Activated naive CD4-positive, alpha-beta T cell treated with anti-CD3 and anti-CD28 coated beads, Interleukin-2, amount 10 ng/mL, durations not matched to agents 7 days and 5 days (primary cell): ENCODE results near the gene CATSPERZ.

ENCODE experiments used
- CTCF ChIA-PET: fragments of 350-600 bp; sonication (Branson Sonifier 250); formaldehyde crosslinking; loops from one replicate; lab custom pipeline; 2021; ENCODE audit warnings: antibody characterized with exemption; lab: Charles Lee
- DNase-seq: peaks from one replicate; pipeline ENCODE4 v3.0.0-alpha.2; 2020
- H3K27ac Mint-ChIP-seq: one replicate; pipeline ENCODE4 v1.8.0; 2021; ENCODE audit warnings: mild to moderate bottlenecking, moderate library complexity, mixed read lengths
- H3K27me3 Mint-ChIP-seq: one replicate; pipeline ENCODE4 v1.8.0; 2021; ENCODE audit warnings: mild to moderate bottlenecking, mixed read lengths
- H3K36me3 Mint-ChIP-seq: one replicate; pipeline ENCODE4 v1.8.0; 2021; ENCODE audit warnings: mixed read lengths
- H3K4me1 Mint-ChIP-seq: one replicate; pipeline ENCODE4 v1.8.0; 2021; ENCODE audit warnings: mixed read lengths
- H3K4me3 Mint-ChIP-seq: one replicate; pipeline ENCODE4 v1.8.0; 2021; ENCODE audit warnings: mild to moderate bottlenecking, moderate library complexity, mixed read lengths
- H3K9me3 Mint-ChIP-seq: one replicate; pipeline ENCODE4 v1.8.0; 2021; ENCODE audit warnings: mixed read lengths

CATSPERZ gene

DNA sequence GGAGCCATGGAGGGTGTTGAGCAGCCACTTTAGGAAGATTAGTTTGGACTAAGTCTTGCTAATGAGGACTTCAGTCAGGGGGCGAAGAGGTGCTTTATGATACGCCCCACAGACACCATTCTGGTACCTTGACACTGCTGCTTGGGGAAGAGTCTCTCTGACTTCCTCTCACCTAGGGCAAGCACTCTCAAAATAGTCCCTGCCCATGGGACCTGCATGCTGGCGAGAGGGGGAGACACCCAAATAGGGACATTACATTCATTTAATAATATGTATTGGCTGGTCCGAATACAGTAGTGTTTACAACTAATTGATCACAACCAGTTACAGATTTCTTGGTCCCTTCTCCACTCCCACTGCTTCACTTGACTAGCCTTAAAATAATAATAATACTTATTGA lies 4.4 kb upstream of the CATSPERZ start:
- Mint-ChIP-seq H3K27me3 (peaks cover 98% of the 10 kb centered on the region), H3K36me3 (peaks cover 1% of the 10 kb centered on the region), H3K9me3 (no peaks in the 10 kb centered on the region), H3K27ac (no peak overlapping the region), H3K4me1 (peaks cover 18% of the 10 kb centered on the region), H3K4me3 (no peak overlapping the region)
- CTCF ChIA-PET: no interaction called here
- DNase-seq: no peak

DNA sequence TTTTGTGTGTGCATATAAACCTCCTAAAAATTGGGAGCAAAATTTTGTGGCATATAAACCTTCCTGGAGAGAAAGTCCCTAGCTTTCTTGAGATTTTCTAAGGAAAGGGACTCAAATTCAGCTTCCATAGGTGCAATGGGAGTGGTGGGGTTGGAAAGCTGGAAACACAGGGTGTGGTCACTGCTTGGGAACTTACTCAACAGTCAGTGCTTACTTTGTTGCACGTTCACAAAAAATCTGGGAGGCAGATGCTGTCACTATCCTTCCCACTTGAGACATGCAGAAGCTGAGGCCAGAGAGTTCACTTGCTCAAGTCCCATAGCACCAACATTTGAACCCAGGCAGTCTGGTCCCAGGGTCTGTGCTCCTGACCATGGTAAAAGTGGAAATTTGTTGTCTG lies 3.9 kb upstream of the CATSPERZ start:
- peaks cover 19% of the 10 kb centered on the region for H3K4me1 Mint-ChIP-seq
- H3K27ac Mint-ChIP-seq: no peak overlapping the region
- no peaks in the 10 kb centered on the region for H3K36me3 Mint-ChIP-seq
- peaks cover 98% of the 10 kb centered on the region for H3K27me3 Mint-ChIP-seq
- no peak for DNase-seq
- H3K4me3 Mint-ChIP-seq: no peak overlapping the region
- no peaks in the 10 kb centered on the region for H3K9me3 Mint-ChIP-seq
- CTCF ChIA-PET: no interaction called here

- no peak overlapping the region for H3K27ac Mint-ChIP-seq
- H3K9me3 Mint-ChIP-seq: no peaks in the 10 kb centered on the region
- CTCF ChIA-PET: no interaction called here
- no peak overlapping the region for H3K4me3 Mint-ChIP-seq
- H3K4me1 Mint-ChIP-seq: peaks cover 23% of the 10 kb centered on the region
- no peak for DNase-seq
- peaks cover 100% of the 10 kb centered on the region for H3K27me3 Mint-ChIP-seq
- H3K36me3 Mint-ChIP-seq: no peaks in the 10 kb centered on the region
Observed at GRCh38 chr11:64296830-64297698, 3.1 kb upstream of the CATSPERZ start.

GRCh38 chr11:64297699-64298358 lies 2.3 kb upstream of the CATSPERZ start:
- CTCF ChIA-PET: no interaction called here
- Mint-ChIP-seq H3K36me3 (no peaks in the 10 kb centered on the region), H3K27me3 (peaks cover 92% of the 10 kb centered on the region), H3K4me1 (peaks cover 20% of the 10 kb centered on the region), H3K27ac (no peak overlapping the region), H3K4me3 (no peak overlapping the region), H3K9me3 (no peaks in the 10 kb centered on the region)
- DNase-seq: peak; percentile 36

DNA sequence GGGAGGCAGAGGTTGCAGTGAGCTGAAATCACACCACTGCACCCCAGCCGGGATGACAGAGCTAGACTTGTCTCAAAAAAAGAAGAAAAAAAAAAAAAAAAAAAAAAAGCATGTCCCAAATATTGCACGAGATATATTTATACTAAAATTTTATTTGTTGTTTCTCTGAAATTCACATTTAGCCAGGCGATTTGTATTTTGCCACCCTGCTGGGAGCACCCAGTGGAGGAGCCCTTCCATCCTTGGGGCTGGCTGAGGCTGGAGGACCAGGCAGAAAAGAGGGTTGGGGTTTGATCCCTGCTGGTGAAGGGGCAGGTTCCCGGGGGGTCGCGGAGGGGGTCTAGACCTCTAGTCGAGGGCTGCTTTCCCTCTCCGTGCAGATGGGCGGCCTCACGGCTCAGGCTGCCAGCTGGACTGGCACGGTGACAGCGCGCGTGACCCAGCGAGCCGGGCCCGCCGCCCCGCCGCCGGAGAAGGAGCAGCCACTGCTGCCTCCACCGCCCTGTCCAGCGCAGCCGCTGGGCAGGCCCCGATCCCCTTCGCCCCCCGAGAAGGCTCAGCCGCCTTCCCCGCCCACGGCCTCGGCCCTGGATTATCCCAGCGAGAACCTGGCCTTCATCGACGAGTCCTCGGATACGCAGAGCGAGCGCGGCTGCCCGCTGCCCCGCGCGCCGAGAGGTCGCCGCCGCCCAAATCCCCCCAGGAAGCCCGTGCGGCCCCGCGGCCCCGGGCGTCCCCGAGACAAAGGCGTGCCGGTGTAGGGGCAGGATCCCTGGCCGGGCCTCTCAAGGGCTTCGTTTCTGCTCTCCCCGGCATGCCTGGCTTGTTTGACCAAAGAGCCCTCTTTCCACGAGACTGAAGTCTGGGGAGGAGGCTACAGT lies 952 bp upstream of the CATSPERZ start:
- peaks cover 81% of the 10 kb centered on the region for H3K27me3 Mint-ChIP-seq
- H3K4me1 Mint-ChIP-seq: peaks cover 30% of the 10 kb centered on the region
- H3K27ac Mint-ChIP-seq: no peak overlapping the region
- H3K9me3 Mint-ChIP-seq: no peaks in the 10 kb centered on the region
- DNase-seq: no peak
- H3K4me3 Mint-ChIP-seq: peak overlapping the region; percentile 48
- CTCF ChIA-PET: no interaction called here
- H3K36me3 Mint-ChIP-seq: no peaks in the 10 kb centered on the region

DNA sequence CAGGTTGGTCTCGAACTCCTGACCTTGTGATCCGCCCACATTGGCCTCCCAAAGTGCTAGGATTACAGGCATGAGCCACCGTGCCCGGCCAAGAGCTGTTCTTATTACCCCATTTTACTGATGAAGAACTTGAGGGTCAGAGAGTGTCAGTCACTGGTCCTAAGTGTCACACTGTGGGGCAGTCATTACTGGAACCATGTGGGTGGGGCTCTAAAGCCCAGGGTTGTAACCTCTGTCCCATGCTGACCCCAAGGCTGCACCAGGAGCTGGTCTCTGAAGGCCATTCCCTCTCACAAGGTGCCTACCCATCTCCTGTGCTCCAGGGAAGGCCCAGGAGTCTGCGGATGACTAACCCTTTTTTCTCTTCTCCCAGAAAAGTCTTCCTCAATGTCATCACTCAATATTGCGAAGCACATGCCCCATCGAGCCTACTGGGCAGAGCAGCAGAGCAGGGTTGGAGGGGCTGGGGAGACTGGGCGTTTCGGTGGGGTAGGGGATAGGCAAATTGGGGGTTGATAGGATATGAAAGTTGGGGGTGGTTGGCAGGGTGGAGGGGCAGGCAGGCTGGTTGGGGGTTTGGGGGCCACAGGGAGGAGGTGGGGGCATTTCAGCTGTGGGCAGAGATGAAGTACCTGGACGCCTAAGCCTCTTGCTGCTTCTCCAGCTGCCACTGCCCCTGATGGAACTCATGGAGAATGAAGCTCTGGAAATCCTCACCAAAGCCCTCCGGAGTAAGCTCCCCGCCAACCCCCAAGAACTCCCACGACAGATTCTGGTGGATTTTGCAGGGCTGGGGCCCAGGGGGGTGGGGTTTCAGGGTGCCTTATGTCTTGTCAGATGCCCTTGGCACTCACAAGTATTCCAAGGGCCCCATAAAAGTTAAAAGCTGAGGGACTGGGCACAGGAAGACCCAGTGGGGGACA lies 3.2 kb downstream of the CATSPERZ start:
- H3K4me3 Mint-ChIP-seq: peak overlapping the region; percentile 78
- no peak for DNase-seq
- peak overlapping the region; percentile 98 for H3K27ac Mint-ChIP-seq
- CTCF ChIA-PET: interaction anchor here (0.9 to 6.2 kb wide), 18 partner anchors 10 to 303 kb away, joined by 3 to 131 read pairs (median 15); partner anchors contain the start of genes CCDC88B, FERMT3, KCNK4 and PRDX5
- peaks cover 48% of the 10 kb centered on the region for H3K4me1 Mint-ChIP-seq
- H3K36me3 Mint-ChIP-seq: peaks cover 10% of the 10 kb centered on the region
- no peaks in the 10 kb centered on the region for H3K9me3 Mint-ChIP-seq
- H3K27me3 Mint-ChIP-seq: peaks cover 41% of the 10 kb centered on the region

- CTCF ChIA-PET: interaction anchor here (0.8 to 6.2 kb wide), 21 partner anchors 11 to 303 kb away, joined by 3 to 131 read pairs (median 6); partner anchors contain the start of genes CCDC88B, DNAJC4, FERMT3 and KCNK4
- Mint-ChIP-seq H3K36me3 (peaks cover 10% of the 10 kb centered on the region), H3K4me3 (peak overlapping the region; percentile 78)
Observed at GRCh38 chr11:64304032-64304315, 3.8 kb downstream of the CATSPERZ start.

DNA sequence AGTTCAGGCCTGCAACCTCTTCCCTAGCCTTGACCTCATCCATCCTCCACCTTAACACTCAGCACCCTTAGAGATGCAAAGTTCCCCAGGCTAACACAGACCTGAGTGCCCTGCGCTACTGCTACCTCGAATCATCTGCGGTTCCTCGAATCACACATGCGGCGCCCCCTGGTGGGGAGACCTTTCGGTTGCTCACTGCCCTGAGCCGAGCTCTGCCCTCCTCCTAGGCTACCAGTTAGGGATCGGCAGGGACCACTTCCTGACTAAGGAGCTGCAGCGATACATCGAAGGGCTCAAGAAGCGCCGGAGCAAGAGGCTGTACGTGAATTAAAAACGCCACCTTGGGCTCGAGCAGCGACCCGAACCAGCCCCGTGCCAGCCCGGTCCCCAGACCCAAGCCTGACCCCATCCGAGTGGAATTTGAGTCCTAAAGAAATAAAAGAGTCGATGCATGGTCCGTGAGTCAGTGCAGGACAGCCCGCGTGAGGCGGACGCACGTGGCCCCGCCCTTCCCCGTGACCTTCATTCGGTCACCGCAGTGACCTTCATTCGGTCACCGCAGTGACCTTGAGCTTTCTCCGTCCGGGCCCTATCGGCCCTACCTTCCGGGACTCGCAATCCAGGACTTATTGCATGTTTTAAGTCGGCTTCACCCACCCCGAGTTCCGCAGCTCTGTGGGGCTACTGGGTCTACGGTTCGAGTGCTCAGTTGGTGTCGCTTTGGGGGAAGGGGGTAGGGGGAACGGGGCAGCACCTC lies 4.3 kb downstream of the CATSPERZ start:
- Mint-ChIP-seq H3K36me3 (peaks cover 10% of the 10 kb centered on the region), H3K4me3 (peak overlapping the region; percentile 78), H3K27ac (peak overlapping the region; percentile 98), H3K27me3 (peaks cover 30% of the 10 kb centered on the region), H3K4me1 (peaks cover 50% of the 10 kb centered on the region), H3K9me3 (no peaks in the 10 kb centered on the region)
- CTCF ChIA-PET: interaction anchor here (0.8 to 6.2 kb wide), 25 partner anchors 12 to 467 kb away, joined by 3 to 131 read pairs (median 4); partner anchors contain the start of genes CCDC88B, DNAJC4, FERMT3 and FKBP2
- DNase-seq: peak; percentile 97

More at GRCh38 chr11:64304032-64304315, 3.8 kb downstream of the CATSPERZ start:
- Mint-ChIP-seq H3K4me1 (peaks cover 48% of the 10 kb centered on the region), H3K27me3 (peaks cover 35% of the 10 kb centered on the region), H3K27ac (peak overlapping the region; percentile 98), H3K9me3 (no peaks in the 10 kb centered on the region)
- no peak for DNase-seq

GRCh38 chr11:64305075-64305690 lies 5.0 kb downstream of the CATSPERZ start, which contains the start of gene ESRRA:
TSS of gene ESRRA (plus strand) at chr11:64305524. CDS start at chr11:64307180, 1,656 bp downstream.
- Mint-ChIP-seq H3K4me3 (peak within 1 kb of the TSS; percentile 89), H3K4me1 (peaks cover 46% of the 10 kb centered on the region), H3K9me3 (no peaks in the 10 kb centered on the region), H3K36me3 (peaks cover 10% of the 10 kb centered on the region), H3K27me3 (peaks cover 23% of the 10 kb centered on the region), H3K27ac (peak within 1 kb of the TSS; percentile 98)
- peak; percentile 100 for DNase-seq
- CTCF ChIA-PET: interaction anchor here (0.9 to 6.2 kb wide), 19 partner anchors 12 to 468 kb away, joined by 3 to 131 read pairs (median 14); partner anchors contain the start of genes DNAJC4, FERMT3, FKBP2 and KCNK4

DNA sequence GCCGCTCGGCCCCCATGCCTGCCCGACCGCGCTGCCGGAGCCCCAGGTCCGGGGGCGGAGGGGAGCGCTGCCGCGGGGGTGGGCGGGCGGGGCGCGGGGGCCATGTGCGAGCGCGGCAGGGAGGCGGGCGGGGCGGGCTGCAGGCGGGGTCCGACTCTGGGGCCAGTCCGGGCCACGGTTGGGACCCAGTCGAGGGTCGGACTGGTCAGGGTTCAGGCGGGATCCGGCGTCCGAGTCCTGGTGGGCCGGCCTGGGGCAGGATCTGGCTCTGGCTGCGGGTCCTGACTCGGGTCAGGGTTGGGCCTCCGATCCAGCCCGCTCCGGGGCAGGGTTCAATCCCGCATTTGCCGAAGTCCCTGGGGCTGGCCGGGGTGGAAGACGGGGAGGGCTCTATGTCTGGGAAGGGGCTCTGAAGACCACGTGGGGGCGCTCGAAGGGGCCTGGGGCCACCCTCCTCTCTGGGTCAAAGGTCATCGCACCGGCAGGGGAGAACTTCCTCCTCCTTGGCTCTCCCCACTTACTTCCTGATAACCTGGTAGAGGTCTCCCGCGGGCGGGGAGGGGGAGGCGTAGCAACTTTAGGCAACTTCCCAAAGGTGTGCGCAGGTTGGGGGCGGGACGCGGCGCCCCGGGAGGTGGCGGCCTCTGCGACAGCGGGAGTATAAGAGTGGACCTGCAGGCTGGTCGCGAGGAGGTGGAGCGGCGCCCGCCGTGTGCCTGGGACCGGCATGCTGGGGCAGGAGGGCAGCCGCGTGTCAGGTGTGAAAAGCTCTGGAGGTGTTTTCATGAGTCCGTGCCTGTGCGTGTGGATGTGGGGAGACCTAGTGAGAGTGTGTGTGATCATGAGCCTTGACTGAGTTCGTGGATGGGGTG lies 5.8 kb downstream of the CATSPERZ start:
- Mint-ChIP-seq H3K27me3 (peaks cover 15% of the 10 kb centered on the region), H3K9me3 (no peaks in the 10 kb centered on the region), H3K36me3 (peaks cover 12% of the 10 kb centered on the region), H3K4me1 (peaks cover 41% of the 10 kb centered on the region), H3K4me3 (peak overlapping the region; percentile 89), H3K27ac (peak overlapping the region; percentile 95)
- DNase-seq: peak; percentile 85
- CTCF ChIA-PET: interaction anchor here (0.9 to 6.2 kb wide), 5 partner anchors 12 to 101 kb away, joined by 3 to 131 read pairs (median 22); partner anchors contain the start of genes FERMT3 and TRMT112

- Mint-ChIP-seq H3K27ac (peak overlapping the region; percentile 95), H3K27me3 (peaks cover 9% of the 10 kb centered on the region), H3K4me1 (peaks cover 41% of the 10 kb centered on the region), H3K9me3 (no peaks in the 10 kb centered on the region), H3K4me3 (peak overlapping the region; percentile 89), H3K36me3 (peaks cover 14% of the 10 kb centered on the region)
- CTCF ChIA-PET: interaction anchor here (0.9 kb wide), 1 partner anchor 11 kb away, joined by 3 read pairs; the partner anchor contains the start of gene TRMT112
- DNase-seq: no peak
Observed at GRCh38 chr11:64306563-64306875, 6.4 kb downstream of the CATSPERZ start.
